ENCODE results near the gene CNOT10.

DNA sequence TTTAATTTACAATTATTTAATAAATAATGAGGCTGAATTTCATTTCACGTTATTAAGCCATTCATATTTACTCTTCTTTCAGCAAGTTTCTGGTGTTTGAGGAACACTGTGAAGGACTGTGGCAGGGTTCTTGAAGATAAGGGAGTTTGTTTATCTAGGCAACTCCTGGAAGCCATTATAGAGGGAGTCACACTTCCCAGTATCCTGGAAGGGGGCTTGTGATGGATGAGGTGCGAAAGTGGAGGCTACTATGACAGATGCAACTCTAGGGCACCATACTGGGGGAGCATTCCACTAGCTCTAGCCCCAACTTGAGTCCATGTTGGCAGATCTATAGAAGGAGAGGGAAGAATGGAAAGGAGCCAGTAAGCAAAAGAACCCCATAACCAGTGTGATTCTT, 14.4 kb downstream of the CNOT10 start:
- TF ChIP-seq, protein P1, sequence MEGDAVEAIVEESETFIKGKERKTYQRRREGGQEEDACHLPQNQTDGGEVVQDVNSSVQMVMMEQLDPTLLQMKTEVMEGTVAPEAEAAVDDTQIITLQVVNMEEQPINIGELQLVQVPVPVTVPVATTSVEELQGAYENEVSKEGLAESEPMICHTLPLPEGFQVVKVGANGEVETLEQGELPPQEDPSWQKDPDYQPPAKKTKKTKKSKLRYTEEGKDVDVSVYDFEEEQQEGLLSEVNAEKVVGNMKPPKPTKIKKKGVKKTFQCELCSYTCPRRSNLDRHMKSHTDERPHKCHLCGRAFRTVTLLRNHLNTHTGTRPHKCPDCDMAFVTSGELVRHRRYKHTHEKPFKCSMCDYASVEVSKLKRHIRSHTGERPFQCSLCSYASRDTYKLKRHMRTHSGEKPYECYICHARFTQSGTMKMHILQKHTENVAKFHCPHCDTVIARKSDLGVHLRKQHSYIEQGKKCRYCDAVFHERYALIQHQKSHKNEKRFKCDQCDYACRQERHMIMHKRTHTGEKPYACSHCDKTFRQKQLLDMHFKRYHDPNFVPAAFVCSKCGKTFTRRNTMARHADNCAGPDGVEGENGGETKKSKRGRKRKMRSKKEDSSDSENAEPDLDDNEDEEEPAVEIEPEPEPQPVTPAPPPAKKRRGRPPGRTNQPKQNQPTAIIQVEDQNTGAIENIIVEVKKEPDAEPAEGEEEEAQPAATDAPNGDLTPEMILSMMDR (conservative IDR thresholded peaks at IDR 0.05; ENCODE audit: low read depth, low read length), result no peak
- TF ChIP-seq EZH2 (IDR thresholded peaks at IDR 0.05; ENCODE audit: low read length, unreplicated experiment) (no peak), EZH2phosphoT487 (IDR thresholded peaks at IDR 0.05; ENCODE audit: borderline replicate concordance, low read length) (no peak)
